GM18517 (cell line): Measurements from ENCODE around the gene JOSD2.
"Not testable (repeated sequence)": the region's sequence is repeated elsewhere in the genome, so short reads cannot be mapped to it uniquely, and the experiment has no call there.

Experiments
- ATAC-seq: cut with Tn5 transposase; IDR thresholded peaks from one replicate; pipeline ENCODE4 v1.9.1; 2021; ENCODE audit warnings: mild to moderate bottlenecking, moderate library complexity; ENCODE audit not compliant: unreplicated experiment

The JOSD2 gene

GRCh38 chr19:50478901-50479715 is 31.9 kb downstream of the JOSD2 start:
- ATAC-seq = no peak

GRCh38 chr19:50477751-50478515 is 33.1 kb downstream of the JOSD2 start:
- ATAC-seq = no peak

GRCh38 chr19:50476907-50477238 is 34.1 kb downstream of the JOSD2 start:
- ATAC-seq = no peak

- ATAC-seq = no peak
Observed at GRCh38 chr19:50476224-50476906, 34.6 kb downstream of the JOSD2 start, which contains the start of the genes EMC10 and GARIN5A. EMC10 (plus strand) TSS chr19:50476507; CDS start chr19:50476545, 38 bp downstream. GARIN5A (minus strand) TSS chr19:50476848; CDS start chr19:50476388, 460 bp downstream.

- ATAC-seq = no peak
Observed at GRCh38 chr19:50475736-50476223, 35.2 kb downstream of the JOSD2 start.

- ATAC-seq = no peak
Observed at GRCh38 chr19:50475101-50475568, 35.9 kb downstream of the JOSD2 start.

GRCh38 chr19:50473336-50473735 is 37.7 kb downstream of the JOSD2 start:
- not testable (repeated sequence) for ATAC-seq

GRCh38 chr19:50468818-50469217 is 42.2 kb downstream of the JOSD2 start:
- no peak for ATAC-seq

- ATAC-seq = no peak
Observed at GRCh38 chr19:50467566-50467965, 43.4 kb downstream of the JOSD2 start.

GRCh38 chr19:50466706-50467039 is 44.3 kb downstream of the JOSD2 start:
- ATAC-seq = no peak

- no peak for ATAC-seq
Observed at GRCh38 chr19:50465986-50466705, 44.8 kb downstream of the JOSD2 start.

GRCh38 chr19:50465000-50465399 is 46.0 kb downstream of the JOSD2 start:
- ATAC-seq = no peak

GRCh38 chr19:50464348-50464747 is 46.6 kb downstream of the JOSD2 start:
- no peak for ATAC-seq

- no peak for ATAC-seq
Observed at GRCh38 chr19:50462970-50463369, 48.0 kb downstream of the JOSD2 start.

- no peak for ATAC-seq
Observed at GRCh38 chr19:50461066-50461875, 49.7 kb downstream of the JOSD2 start.

- peak; percentile 71 for ATAC-seq
Observed at GRCh38 chr19:50460161-50460765, 50.7 kb downstream of the JOSD2 start.

GRCh38 chr19:50459638-50460037 is 51.4 kb downstream of the JOSD2 start:
- no peak for ATAC-seq

- no peak for ATAC-seq
Observed at GRCh38 chr19:50459067-50459456, 51.9 kb downstream of the JOSD2 start.

- no peak for ATAC-seq
Observed at GRCh38 chr19:50458396-50459066, 52.5 kb downstream of the JOSD2 start.
